GM21515 (cell line): ENCODE data around the gene RERE.

Experiments
- ATAC-seq: cut with Tn5 transposase; IDR thresholded peaks from one replicate; pipeline ENCODE4 v1.9.1; 2021; ENCODE audit not compliant: unreplicated experiment

The RERE gene

DNA sequence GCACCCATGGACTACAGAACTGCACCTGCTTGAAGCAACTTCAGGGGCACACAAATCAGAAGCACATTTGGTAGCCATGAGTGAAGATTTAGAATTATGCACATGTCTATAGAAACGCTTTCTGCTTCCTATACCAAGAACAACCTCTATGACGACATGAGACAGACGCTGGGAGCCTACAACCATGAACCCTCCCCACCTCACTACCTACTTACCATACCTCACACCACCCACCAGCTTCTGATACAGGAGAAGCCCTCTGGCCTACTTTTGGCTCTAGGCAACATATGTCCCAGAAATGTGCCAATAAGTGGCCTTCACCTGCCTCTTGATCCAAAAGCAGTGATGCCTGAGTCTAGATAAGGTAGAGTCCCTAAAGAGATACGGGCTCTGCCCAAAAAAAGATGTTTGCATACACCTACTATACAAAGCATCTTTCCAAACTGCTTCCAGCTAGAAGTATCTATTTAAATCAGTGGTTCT, 441.0 kb downstream of the RERE start:
- ATAC-seq: no peak

GRCh38 chr1:8374812-8375211, 442.6 kb downstream of the RERE start:
- ATAC-seq: no peak

GRCh38 chr1:8374356-8374755, 443.1 kb downstream of the RERE start:
- no peak for ATAC-seq

GRCh38 chr1:8373581-8374241, 443.7 kb downstream of the RERE start:
- ATAC-seq: no peak

- no peak for ATAC-seq
These were observed 444.3 kb downstream of the RERE start for GRCh38 chr1:8373125-8373524.

DNA sequence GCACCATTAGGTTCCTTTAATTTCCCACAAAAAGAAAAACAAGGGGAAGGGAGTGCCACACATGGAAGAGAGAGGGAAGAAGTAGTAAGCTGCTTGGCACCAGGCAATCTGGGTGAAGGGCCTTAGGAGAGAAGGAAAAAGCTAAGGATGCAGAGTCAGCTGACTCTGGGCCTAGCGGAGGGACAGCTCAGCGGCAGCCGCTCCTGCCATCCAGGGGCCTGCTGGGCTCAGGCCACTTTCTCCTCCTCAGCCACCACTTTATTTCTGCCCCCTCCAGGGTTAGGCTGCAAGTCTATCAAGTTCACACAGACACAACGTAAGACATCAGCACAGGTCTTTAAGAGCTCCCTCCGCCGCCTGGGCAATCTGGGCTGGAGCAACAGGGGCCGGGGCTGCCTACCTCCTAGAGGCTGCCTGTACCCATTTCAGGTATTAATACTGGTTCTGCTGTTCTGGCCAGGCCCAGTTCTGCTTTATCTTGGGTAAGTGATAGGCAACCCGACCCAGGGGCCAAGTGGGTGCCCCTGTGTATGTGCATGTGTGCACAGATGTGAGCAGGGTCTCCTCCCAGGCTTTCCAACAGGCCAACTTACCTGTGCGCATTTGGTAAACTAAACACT, 446.0 kb downstream of the RERE start:
- no peak for ATAC-seq

DNA sequence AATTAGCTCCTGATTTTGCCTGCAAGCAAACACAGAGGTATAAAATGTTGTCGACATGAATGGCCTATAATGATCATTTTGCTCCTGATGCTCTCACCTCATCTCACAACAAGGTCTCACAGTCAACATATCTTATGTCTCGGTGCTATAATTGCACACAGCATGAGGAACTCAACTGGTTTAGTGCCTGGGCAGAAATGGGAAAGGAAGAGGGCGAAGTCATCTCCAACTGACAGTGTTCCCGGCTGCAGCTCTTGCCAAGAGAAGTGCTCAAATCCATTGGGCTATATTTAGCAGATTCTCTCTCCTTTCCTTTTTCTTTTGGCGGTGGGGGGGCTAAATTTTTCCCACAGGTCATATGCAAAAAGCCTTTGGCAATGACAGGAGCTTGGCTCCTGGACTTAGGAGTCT, 446.5 kb downstream of the RERE start:
- ATAC-seq: no peak

DNA sequence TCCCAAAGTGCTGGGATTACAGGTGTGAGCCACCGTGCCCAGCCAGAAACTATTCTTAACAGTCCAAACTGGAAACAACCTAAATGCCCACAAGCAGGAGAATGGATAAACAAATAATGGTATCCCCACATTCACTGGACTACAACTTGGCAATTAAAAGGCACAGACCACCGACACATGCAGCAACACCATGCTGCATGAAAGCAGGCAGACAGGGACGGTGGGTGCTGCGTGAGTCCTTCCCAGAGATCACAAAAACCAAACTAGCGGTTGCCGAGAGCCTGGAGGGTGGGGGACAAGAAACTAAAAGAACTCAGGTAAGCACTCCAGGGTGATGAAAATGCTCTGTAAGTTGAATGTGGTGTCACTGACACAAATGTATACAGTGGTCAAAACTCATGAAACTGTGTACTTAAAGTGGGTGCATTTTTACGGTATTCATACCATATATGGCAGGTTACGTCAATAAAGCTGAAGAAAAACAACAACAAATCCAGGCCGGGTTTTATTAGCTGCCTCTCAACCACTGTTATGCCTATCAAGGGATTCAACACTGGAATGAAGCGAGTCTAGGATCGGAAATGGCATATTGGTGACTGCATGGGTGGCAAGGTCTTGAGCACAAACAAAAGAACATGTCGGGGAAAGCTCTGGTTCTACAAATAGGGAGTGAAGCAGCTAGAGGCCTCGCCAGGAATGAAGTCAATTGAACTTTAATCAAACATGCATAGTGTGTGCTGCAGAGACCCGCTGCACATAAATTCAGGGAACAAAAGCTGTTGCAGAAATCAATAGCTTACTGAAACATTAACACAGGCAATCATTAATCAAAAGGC, 447.2 kb downstream of the RERE start:
- no peak for ATAC-seq

DNA sequence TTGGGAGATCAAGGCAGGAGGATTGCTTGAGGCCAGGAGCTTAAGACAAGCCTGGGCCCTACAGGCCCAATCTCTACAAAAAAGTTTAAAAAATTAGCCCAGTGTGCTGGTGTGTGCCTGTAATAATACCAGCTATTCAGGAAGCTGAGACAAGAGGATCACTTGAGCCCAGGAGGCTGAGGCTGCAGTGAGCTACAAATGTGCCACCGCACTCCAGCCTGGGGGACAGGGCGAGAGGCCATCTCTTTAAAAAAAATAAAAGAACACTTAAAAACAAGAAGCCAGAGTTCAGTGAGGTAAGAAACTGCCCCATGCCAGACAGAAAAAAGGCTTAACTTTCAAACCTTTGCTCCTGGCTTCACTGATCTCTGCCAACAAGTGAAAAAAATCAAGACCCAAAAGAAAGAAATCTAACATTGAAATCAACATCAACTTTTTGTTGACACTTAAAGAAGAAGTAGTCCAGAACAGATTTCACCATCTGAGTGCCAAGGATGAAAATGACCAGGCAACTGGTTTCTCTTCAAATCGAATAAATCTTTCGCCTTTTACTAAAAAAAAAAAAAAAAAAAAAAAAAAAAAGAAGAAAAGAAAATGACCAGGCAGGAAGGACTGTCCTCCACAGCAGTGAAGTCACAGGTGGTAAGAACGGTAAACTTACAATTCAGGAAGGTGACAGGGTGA, 448.3 kb downstream of the RERE start:
- no peak for ATAC-seq

DNA sequence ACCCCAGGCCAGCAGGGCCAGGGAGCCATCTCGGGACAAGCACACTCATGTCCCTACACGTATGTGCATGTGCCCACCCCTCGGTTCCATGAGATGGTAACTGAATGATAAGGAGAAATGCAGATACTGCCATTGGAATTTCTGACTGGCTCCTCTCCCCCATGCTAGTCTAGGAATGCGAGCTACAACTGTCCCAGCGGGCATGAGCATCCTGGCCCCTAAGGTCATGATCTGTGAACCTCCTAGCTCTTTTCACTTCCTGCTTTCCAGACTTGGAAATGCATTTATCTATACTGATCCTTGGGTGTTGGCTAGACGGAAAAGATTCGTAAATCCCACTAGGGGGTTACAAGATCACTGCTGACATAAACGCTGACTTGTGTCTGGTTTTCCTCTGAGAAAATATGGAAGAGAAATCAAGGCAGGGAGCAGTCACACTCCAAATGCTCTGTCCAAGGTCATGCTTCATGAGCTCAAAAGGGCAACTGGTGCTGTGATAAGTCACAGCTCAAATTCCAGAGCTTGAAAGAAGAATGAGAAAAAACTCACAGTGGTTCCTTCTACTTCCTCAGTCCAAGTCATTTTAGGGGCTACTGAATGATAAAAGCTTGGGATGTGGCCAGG, 449.8 kb downstream of the RERE start:
- ATAC-seq: no peak

DNA sequence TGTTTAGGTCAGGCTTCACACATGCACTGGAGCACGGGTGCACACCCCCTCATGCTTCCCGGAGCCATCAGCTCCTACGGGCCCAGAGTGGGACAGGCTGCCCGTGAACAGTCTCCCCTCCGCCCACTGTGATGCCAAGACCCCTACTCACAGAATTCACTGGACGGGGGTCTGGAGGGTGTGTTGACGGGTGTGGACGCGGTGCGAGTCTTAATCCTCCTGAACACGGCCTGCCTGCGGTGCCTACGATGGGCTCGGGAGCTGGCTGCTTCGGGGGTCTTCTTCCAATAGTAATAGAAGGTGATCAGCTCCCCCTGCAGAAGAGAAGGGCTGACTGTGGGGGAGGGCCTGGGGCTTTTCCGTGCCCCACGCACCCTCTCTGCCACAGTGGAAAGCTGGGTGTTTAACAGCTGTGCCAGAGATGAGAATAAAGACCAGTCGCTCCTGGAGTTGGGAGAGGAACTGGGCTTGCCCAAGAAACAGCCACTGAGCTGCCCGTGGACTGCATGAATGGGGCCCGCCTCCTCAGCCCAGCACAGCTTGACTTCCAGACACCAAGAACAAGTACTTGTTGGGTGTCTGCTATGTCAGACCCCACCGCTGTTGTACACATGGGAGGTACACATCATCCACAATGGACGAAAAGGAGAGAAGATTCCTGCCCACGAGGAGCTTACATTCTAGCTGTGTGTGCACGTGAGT, 451.6 kb downstream of the RERE start:
- no peak for ATAC-seq

DNA sequence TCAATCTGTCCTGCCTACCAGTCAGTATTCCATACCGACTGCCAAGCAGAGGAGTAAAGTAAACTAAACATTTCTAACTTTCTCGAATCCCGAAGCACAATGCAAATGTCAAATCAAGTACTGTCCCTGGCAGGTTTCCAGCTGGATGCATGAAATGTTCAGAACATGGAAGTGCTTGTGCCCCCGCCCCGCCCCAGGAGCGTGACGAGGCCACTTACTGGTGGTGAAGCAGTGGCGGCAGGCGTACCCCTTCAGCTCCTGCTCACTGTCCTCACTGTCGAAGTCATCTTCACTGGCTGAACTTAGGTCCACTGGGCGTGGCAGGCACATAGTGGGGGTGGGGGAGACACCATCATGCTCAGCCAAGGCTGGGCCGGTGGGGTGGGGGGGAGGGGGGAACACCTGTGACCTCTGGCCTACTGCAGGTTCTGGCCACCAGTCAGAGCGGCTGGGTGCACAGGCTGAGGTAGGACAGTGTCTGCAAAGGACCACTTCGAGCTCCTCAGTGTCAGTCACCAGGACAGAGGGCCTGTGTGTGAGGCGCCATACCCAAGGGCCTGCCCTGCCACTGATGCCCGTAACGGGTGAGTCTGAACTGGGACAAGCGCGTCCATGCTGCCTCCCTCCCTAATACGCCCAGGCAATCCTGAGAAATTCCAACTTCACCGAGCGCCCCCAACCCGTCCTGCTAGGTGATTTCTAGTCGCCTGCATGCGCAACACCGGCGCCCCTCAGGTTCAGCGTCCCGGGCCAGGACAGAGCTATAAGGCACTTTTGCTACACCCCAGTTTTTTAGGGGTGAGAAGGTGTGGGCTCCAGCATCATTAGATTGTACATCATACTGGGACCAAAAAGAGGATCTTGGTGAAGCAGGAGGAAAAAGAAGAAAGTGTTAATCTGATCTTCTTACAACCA, 452.7 kb downstream of the RERE start:
- ATAC-seq: no peak

DNA sequence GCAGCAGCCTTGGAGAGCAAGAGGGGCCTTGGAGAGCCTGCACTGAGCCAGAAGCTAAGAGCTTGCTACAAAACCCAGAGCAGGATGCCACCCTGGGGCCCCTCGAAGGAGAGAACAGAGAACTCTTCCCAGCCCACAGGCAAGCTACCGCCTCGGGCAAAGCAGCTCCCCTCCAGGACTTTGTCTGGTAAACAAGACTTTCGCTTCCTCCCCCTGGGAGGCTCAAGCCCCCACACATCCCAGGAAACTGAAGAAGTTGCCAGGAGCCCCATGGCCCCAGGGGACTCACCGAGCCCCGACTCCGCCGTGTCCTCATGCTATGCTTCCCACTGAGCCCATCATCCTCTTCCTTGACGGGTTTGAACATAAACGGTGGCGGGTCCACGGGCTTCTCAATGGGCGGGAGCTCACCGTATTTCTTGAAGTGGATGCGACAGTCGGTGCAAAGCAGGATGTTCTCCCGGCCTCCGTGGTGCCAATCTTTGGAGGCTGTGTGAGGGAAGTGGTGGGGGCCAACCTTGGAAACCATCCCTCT, 453.6 kb downstream of the RERE start:
- no peak for ATAC-seq

DNA sequence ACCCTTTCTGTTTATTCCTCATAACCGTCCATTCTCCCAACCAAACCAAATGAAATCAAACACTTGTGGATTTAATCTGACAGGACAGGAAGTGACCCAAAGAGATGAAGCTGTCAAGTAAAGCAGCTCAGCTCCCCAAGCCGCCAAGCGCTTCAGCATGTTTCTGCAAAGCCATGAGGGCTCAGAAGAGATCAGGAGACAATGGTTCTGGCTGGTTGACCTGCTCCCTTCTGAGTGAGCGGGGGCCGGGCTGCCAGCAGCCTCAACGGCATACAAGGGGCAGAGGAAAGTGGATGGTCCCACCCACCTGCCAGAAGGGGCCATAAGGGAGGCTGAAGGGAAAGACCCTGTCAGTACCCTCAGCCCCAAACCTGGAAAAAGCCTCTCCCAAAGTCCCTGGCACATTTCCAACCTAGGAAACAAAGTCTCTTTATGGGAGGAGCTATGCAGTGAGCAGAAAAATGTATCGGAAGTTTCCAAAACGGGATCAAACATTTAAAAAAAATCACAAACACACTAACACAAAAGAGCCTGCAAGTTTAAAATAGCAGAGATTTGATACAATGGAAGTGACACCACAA, 454.2 kb downstream of the RERE start:
- ATAC-seq: no peak

GRCh38 chr1:8362701-8363101, 454.7 kb downstream of the RERE start:
- ATAC-seq: no peak

- no peak for ATAC-seq
These were observed 456.1 kb downstream of the RERE start for GRCh38 chr1:8361198-8361849.

- ATAC-seq: no peak
These were observed 456.8 kb downstream of the RERE start for GRCh38 chr1:8360493-8361197.
